Measurements from ENCODE around the gene ZBTB18.

GRCh38 chr1:244068567-244068966 lies 17.5 kb downstream of the ZBTB18 start:
- TF ChIP-seq CTCF (conservative IDR thresholded peaks at IDR 0.05 in 1 of 2, IDR thresholded peaks at IDR 0.05 in 1 of 2; ENCODE audit: low read depth in 1 of 2, low read length in 2 of 2), result no peak
- no peak for TF ChIP-seq EZH2 (IDR thresholded peaks at IDR 0.05; ENCODE audit: low read length, missing control alignments)
